Activated CD8-positive, alpha-beta memory T cell treated with anti-CD3 and anti-CD28 coated beads for 1 hour (primary cell): ENCODE results near the gene SLC1A3.

ENCODE experiments used
- DNase-seq, 2 donors: peaks; one replicate each; pipeline ENCODE4 v3.0.0-alpha.2; 2020; ENCODE audit warnings: low read depth in 1 of 2; ENCODE audit errors: extremely low read depth in 1 of 2

Gene SLC1A3

DNA sequence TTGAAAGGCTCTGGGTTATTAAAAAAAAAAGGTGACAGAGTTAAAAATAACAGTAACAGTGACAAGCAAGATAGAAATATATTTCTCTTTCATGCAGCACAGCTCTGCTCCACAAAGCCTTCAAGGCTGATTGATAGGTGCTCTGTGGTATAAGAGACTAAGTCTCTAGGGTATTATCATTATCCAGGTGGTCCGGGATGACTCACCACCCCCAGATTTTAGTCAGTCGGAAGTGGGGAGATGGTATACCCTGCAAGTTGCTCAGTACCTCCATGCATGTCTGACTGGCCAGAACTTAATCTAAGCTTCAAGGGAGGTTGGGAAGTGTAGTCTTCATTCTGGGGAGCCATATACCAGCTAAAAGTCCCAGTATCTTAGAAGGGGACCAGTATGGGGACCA is 76.1 kb downstream of the SLC1A3 start:
- DNase-seq = no peak

GRCh38 chr5:36683821-36684434 is 77.5 kb downstream of the SLC1A3 start:
- no peak for DNase-seq

- DNase-seq = no peak
Measured at GRCh38 chr5:36685631-36686288, 79.4 kb downstream of the SLC1A3 start.

GRCh38 chr5:36686881-36687280 is 80.5 kb downstream of the SLC1A3 start:
- no peak for DNase-seq

DNA sequence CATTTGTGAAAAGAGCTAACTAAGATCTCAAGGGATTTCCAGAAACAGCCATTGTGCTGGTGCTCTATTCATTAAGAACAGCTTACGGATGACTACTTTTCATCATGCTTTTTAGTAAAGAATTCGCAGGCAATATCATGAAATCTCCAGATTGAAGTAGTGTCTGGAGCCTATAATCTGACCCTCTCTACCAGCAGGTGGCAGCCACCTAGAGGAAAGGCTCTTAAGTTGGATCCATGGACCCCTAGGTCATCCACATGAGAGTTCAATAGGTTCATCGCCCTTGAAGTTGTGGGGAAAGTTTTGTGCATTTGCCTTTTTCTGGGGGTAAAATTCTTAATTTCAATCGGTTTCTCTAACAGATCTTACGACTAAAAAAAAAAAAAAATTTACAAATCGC is 82.3 kb downstream of the SLC1A3 start:
- no peak for DNase-seq

DNA sequence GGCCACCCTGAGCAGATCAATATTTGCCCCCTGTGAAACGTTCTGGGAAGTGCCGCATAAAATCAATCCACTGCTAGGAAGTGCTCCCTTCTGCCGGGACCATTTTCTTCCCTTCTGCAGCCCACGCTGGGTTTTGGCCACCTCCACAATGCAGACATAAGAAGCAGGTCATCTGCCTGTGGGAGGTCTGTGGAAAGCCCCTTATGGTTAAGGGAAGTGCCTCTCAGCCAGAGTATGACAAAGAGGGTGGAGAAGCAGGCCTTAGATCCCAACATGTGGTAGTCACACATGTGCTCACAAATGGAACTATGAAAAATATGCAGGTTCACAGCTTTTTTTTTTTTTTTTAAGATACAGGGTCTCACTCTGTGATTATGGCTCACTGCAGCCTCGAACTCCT is 82.8 kb downstream of the SLC1A3 start:
- DNase-seq = no peak

GRCh38 chr5:36690041-36690961 is 83.9 kb downstream of the SLC1A3 start:
- DNase-seq = peak; percentile 16 to 39

DNA sequence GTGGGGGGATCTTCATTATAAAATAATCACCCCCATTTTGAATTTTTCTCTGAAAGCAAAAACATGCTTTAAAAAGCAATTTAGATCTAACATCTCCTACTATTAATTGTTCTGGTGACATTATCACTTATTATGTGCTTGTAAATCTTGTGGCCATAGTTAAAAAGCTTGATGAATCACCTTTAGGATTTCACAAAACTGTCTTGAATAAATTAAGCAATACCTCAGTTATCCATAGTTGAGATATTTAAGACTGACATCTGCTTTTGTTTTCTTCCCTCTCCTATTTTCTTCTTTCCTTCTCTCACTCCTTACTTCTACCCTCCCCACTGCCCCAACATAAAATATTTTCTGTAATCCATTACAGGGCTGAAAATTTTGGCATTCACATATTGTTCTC is 84.8 kb downstream of the SLC1A3 start:
- DNase-seq = no peak

- no peak for DNase-seq
Measured at GRCh38 chr5:36691696-36692371, 85.4 kb downstream of the SLC1A3 start.

- no peak for DNase-seq
Measured at GRCh38 chr5:36692791-36693763, 86.7 kb downstream of the SLC1A3 start.

DNA sequence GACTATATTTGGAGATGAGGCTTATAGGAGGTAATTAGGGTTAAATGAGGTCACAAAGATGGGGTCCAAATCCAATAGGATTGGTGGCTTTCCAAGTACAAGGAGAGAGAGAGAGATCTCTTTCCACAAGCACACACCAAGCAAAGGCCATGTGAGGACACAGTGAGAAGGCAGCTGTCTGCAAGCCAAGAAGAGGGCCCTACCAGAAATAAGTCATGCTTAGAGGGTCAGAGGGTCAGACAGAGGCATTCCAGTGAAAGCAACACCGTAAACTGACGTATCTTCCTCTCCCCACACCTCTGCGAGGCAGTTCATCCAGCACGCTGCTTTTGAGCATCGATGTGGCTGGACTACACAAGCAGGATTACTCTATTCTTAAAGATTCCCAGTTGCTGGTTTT is 87.9 kb downstream of the SLC1A3 start:
- DNase-seq = no peak

DNA sequence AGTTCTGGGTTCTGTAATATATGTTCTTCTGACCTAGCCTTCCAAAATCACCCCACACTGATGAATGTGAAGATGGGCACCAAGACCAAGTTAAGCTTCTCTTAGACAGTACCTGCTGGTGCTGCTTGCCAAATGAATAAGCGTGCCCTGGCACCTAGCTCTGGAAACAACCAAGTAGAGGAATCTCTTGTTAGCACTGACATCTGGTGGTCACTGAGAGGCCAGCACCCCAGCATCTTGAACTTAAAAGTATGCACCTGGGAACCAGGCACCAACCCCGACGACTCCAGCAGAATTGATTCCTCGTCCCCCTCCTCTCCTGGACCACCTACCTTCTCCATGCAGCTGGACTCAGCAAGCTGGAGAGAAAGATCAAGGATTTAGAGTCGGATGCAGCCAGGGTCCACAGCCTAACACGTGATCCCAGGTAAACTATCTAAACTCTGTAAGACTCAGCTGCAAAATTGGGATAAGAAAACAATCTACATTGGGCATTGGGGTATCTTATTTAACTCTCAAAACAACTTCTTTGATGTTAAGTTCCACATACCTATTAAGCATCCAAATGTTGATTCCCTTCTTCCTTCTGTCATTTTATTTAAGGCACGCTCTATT is 89.8 kb downstream of the SLC1A3 start:
- no peak for DNase-seq

DNA sequence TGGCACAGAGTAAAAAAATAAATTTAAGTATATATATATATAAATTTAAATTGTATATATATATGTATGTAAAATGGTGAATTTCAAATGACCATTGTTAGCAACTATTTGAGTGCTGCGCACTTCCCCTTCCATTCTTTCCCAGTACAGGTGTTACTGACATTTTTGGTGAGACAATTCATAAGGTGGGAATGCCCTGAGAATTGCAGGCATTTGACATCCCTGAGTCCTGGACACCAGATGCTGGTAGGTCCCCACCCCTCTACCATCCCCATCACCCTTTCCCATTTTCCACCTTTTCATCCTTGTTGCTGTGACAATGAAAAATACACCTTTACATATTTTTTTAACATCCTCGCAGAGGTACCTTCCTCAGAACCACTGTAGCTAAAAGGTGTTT is 91.6 kb downstream of the SLC1A3 start:
- DNase-seq = no peak

DNA sequence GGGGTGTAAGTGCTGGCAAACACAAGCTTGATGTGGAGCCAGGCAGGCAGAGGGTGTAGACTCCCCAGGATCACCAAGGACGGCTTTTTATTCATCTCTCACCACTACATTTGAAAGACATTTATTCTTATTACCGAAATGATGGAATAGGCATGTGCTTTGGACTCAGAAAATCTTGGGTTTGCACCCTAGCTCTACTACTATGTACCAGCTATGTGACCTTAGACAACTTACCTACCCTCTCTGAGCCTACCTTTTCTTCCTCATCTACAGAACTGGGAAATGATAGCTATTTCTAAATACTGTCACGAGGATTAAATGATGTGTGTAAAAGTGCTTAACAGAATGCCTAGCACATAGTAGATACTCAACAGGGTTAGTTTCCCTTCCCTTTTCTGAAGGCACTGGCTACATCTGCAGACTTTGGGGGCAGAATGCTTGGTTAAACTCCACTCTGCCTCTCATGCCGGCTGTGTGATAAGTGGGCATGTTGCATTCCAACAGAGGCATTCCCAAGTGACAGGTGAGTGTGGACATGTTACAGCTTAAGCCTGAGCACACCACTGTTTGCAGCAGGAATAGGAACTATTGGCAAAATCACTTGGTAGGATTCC is 94.8 kb downstream of the SLC1A3 start:
- DNase-seq = no peak

DNA sequence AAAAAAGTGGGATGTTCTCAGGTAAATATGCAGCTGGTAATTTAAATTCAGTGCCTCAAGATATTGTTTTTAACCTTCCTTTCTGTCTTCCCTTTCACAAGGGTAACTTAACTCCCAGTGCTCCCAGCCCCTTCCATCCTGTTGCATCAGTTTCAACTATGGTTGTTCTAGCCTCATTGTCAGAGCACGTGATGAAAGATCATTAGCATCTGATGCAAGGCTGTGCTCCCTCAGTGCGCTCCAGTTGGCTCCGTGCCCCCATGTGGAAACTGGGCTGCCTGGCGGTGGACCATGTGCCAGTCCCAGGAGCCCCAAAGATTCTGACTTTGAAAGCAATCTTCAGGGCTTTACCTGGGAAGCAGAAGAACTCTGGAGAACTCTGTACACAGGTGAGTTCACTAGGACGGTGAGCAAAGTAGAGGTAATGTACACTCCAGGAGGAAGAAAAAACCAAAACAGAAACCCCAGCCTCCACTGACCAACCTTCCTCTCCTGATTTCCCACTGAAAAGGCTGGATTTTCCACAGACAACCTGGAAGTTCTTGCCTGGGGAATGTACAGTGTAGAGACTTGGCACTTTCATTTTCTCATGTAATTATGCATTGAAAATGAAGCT is 96.9 kb downstream of the SLC1A3 start:
- DNase-seq = no peak

GRCh38 chr5:36704131-36704530 is 97.7 kb downstream of the SLC1A3 start:
- no peak for DNase-seq

DNA sequence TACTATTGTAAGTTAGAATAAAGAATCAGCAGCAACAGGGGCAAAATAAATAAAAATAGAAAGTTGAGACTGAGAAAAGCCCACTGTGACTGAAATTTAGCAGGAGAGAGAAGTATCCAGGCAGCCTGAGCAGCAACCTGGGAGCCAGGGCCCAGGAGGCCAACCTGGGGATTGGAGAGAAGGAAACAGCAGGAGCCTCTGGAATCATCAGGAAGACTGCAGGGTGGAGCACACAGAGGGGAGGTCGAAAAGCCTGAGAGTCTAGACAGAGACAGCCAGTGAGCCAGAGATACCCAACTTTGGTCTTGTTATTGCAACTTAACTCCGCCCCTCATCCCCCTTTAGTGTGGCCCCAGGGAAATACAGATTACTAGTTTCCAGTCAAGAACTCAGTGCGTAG is 98.6 kb downstream of the SLC1A3 start:
- DNase-seq = no peak

DNA sequence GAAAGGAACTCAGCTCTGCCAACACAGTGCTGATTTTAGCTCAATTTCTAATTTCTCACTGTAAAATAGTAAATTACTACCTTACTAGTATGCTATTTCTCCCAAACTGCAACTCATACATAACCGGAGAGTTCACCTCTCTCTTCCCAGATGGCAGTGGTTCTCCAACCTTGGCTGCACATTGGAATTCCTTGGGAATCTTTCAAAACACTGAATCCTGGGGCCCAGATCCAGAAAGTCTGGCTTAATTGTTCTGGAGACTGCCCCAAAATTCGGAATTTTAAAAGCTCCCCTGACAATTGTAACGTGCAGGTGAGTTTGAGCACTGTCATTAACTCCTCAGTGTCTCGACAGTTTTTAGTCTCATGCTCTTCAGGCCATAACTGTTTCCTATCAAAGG is 100.3 kb downstream of the SLC1A3 start:
- DNase-seq = no peak

GRCh38 chr5:36708996-36709395 is 102.6 kb downstream of the SLC1A3 start:
- DNase-seq = no peak
